IPS-18a (cell line): ENCODE results near the gene IRAK3.

Experiments
- H3K27ac ChIP-seq: one replicate; pipeline ENCODE4 v1.5.1; 2013; ENCODE audit warnings: low read length
- H3K27me3 ChIP-seq: one replicate; pipeline ENCODE4 v1.6.1; 2013; ENCODE audit warnings: mild to moderate bottlenecking, low read length; ENCODE audit not compliant: control insufficient read depth, insufficient read depth
- H3K36me3 ChIP-seq: one replicate; pipeline ENCODE4 v1.6.1; 2013; ENCODE audit warnings: low read depth, low read length; ENCODE audit not compliant: control insufficient read depth
- H3K4me1 ChIP-seq: one replicate; pipeline ENCODE4 v1.6.1; 2013; ENCODE audit warnings: low read depth, low read length; ENCODE audit not compliant: control insufficient read depth
- H3K4me3 ChIP-seq: one replicate; pipeline ENCODE4 v1.5.1; 2013; ENCODE audit warnings: low read length
- H3K9ac ChIP-seq: one replicate; pipeline ENCODE4 v1.6.1; 2013; ENCODE audit warnings: mild to moderate bottlenecking, low read length, moderate library complexity
- H3K9me3 ChIP-seq: one replicate; pipeline ENCODE4 v1.6.1; 2013; ENCODE audit warnings: low read depth, low read length; ENCODE audit not compliant: control insufficient read depth

IRAK3 gene

GRCh38 chr12:66242311-66242710 is 53.3 kb downstream of the IRAK3 start:
- Histone ChIP-seq H3K27me3 (no peaks in the 10 kb centered on the region), H3K9me3 (no peaks in the 10 kb centered on the region), H3K4me3 (no peak overlapping the region), H3K4me1 (peaks cover 3% of the 10 kb centered on the region), H3K27ac (no peak overlapping the region), H3K9ac (no peak overlapping the region), H3K36me3 (no peaks in the 10 kb centered on the region)

GRCh38 chr12:66243911-66244310 is 54.9 kb downstream of the IRAK3 start:
- Histone ChIP-seq H3K36me3 (no peaks in the 10 kb centered on the region), H3K9ac (no peak overlapping the region), H3K4me3 (no peak overlapping the region), H3K27me3 (no peaks in the 10 kb centered on the region), H3K4me1 (peaks cover 3% of the 10 kb centered on the region), H3K27ac (no peak overlapping the region), H3K9me3 (no peaks in the 10 kb centered on the region)

DNA sequence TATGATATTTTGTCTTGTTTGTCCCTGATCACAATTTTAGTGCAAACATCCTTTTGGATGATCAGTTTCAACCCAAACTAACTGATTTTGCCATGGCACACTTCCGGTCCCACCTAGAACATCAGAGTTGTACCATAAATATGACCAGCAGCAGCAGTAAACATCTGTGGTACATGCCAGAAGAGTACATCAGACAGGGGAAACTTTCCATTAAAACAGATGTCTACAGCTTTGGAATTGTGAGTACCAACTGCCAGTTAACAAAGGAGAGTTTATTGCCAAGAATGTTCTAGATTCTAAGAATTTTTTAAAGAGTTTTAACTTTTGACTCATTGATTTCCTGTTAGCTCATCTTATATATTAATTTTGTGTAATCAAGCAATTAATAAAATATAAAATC is 55.4 kb downstream of the IRAK3 start:
- Histone ChIP-seq H3K27ac (no peak overlapping the region), H3K27me3 (no peaks in the 10 kb centered on the region), H3K9me3 (no peaks in the 10 kb centered on the region), H3K9ac (no peak overlapping the region), H3K4me1 (peaks cover 3% of the 10 kb centered on the region), H3K36me3 (no peaks in the 10 kb centered on the region), H3K4me3 (no peak overlapping the region)

GRCh38 chr12:66247741-66248140 is 58.7 kb downstream of the IRAK3 start:
- no peak overlapping the region for H3K4me3 ChIP-seq
- no peaks in the 10 kb centered on the region for H3K27me3 ChIP-seq
- no peaks in the 10 kb centered on the region for H3K4me1 ChIP-seq
- H3K9me3 ChIP-seq, result no peaks in the 10 kb centered on the region
- H3K36me3 ChIP-seq, result no peaks in the 10 kb centered on the region
- H3K9ac ChIP-seq, result no peak overlapping the region
- H3K27ac ChIP-seq, result no peak overlapping the region

DNA sequence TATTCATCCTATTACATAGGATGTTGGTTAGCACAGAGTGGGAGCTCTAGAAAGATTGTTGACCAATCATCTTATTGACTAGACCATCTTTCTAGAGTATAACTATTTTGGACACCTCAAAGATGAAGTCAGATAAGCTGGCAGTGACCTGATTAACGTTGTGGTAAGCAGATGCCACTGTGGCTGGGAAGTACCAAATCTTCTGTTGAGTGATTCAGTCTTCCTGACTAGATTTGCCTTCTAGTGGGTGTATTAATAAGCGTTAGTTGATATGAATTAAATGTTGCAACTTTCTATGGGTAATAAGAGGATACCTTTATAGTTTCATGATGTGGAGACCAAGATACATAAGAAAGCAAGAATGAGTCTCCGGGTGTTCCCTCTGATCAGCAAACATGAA is 62.0 kb downstream of the IRAK3 start:
- Histone ChIP-seq H3K27ac (no peak overlapping the region), H3K4me3 (no peak overlapping the region), H3K27me3 (no peaks in the 10 kb centered on the region), H3K4me1 (no peaks in the 10 kb centered on the region), H3K36me3 (no peaks in the 10 kb centered on the region), H3K9me3 (no peaks in the 10 kb centered on the region), H3K9ac (no peak overlapping the region)

- Histone ChIP-seq H3K9me3 (no peaks in the 10 kb centered on the region), H3K9ac (no peak overlapping the region), H3K27me3 (no peaks in the 10 kb centered on the region), H3K4me3 (no peak overlapping the region), H3K4me1 (no peaks in the 10 kb centered on the region), H3K27ac (no peak overlapping the region), H3K36me3 (no peaks in the 10 kb centered on the region)
Observed at GRCh38 chr12:66252771-66253170, 63.8 kb downstream of the IRAK3 start.

GRCh38 chr12:66255737-66256136 is 66.7 kb downstream of the IRAK3 start:
- Histone ChIP-seq H3K4me3 (no peak overlapping the region), H3K27ac (no peak overlapping the region), H3K4me1 (no peaks in the 10 kb centered on the region), H3K9me3 (no peaks in the 10 kb centered on the region), H3K36me3 (no peaks in the 10 kb centered on the region), H3K9ac (no peak overlapping the region), H3K27me3 (no peaks in the 10 kb centered on the region)

GRCh38 chr12:66258011-66258410 is 69.0 kb downstream of the IRAK3 start:
- Histone ChIP-seq H3K36me3 (no peaks in the 10 kb centered on the region), H3K9me3 (no peaks in the 10 kb centered on the region), H3K4me3 (no peak overlapping the region), H3K9ac (no peak overlapping the region), H3K4me1 (no peaks in the 10 kb centered on the region), H3K27ac (no peak overlapping the region), H3K27me3 (no peaks in the 10 kb centered on the region)

DNA sequence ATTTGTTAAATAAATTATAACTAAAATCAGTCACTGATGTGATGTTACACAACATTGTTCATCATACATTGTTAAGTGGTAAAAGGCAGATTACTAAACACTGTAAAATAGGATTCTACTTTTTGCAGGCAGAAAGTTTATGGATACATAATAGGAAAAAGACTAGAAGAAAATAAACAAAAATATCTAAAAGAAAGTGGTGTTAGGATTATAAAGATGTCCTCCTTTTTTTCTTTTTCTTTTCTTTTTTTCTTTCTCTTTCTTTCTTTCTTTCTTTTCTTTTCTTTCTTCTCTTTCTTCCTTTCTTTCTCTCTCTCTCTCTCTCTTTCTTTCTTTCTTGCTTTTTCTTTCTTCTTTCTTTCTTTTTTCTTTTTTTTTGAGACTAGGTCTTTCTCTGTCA is 73.7 kb downstream of the IRAK3 start:
- H3K9ac ChIP-seq, result no peak overlapping the region
- no peak overlapping the region for H3K4me3 ChIP-seq
- no peaks in the 10 kb centered on the region for H3K27me3 ChIP-seq
- H3K9me3 ChIP-seq, result no peaks in the 10 kb centered on the region
- H3K4me1 ChIP-seq, result no peaks in the 10 kb centered on the region
- H3K36me3 ChIP-seq, result no peaks in the 10 kb centered on the region
- H3K27ac ChIP-seq, result no peak overlapping the region

- peaks cover 11% of the 10 kb centered on the region for H3K4me1 ChIP-seq
- H3K4me3 ChIP-seq, result no peak overlapping the region
- H3K27ac ChIP-seq, result no peak overlapping the region
Observed at GRCh38 chr12:66268562-66268961, 79.5 kb downstream of the IRAK3 start.

GRCh38 chr12:66269142-66269541 is 80.1 kb downstream of the IRAK3 start:
- H3K4me3 ChIP-seq, result no peak overlapping the region
- no peaks in the 10 kb centered on the region for H3K36me3 ChIP-seq
- H3K4me1 ChIP-seq, result peaks cover 11% of the 10 kb centered on the region
- H3K9ac ChIP-seq, result no peak overlapping the region
- no peaks in the 10 kb centered on the region for H3K9me3 ChIP-seq
- H3K27me3 ChIP-seq, result no peaks in the 10 kb centered on the region
- no peak overlapping the region for H3K27ac ChIP-seq

More at GRCh38 chr12:66268562-66268961, 79.5 kb downstream of the IRAK3 start:
- no peaks in the 10 kb centered on the region for H3K36me3 ChIP-seq
- H3K9ac ChIP-seq, result no peak overlapping the region
- H3K9me3 ChIP-seq, result no peaks in the 10 kb centered on the region
- H3K27me3 ChIP-seq, result no peaks in the 10 kb centered on the region

DNA sequence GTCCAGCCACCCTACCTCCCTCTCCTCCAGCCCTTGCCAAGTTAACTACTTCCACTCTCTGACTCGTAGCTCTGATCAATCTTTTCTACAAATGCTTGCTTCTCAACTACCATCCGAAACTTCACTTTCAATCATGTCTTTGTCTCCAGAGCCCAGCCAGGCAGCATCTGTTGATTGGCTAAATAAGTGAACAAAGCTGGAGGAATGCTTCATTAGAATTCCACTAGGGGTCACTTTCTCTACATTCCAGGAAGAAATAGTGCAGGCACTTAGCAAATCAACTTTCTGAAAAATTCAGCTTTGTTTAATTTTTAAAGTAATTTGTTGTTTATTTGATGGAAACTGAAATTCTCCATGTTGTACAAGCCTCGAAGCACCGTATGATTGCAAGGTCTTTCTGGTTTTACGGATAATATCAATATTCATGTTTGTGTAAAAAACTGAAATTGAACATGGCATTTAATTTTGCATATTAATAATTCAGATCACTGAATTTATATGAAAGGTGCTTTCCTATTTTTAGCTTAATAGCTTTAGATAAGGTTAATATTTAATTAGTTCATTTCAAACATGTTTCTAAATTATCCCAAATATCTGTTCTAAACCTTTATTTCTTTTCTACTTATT is 80.9 kb downstream of the IRAK3 start:
- no peaks in the 10 kb centered on the region for H3K27me3 ChIP-seq
- H3K36me3 ChIP-seq, result no peaks in the 10 kb centered on the region
- H3K4me1 ChIP-seq, result peaks cover 11% of the 10 kb centered on the region
- no peak overlapping the region for H3K4me3 ChIP-seq
- no peaks in the 10 kb centered on the region for H3K9me3 ChIP-seq
- no peak overlapping the region for H3K27ac ChIP-seq
- no peak overlapping the region for H3K9ac ChIP-seq
